OCI-LY3 (cell line): ENCODE measurements around the gene LRFN4.

Source experiments
- CTCF ChIP-seq: fragments of 200-600, 300-600 bp; sonication (generic); IDR thresholded peaks from 2 replicates; pipeline ENCODE4 v1.5.1; 2014; ENCODE audit warnings: antibody characterized with exemption, low read length, low read depth
- EZH2phosphoT487 ChIP-seq: fragments of 200-600 bp; shearing (Covaris generic); IDR thresholded peaks from 2 replicates; pipeline ENCODE4 v1.6.1; 2018; ENCODE audit warnings: antibody characterized with exemption, mixed run types, low read depth

DNA sequence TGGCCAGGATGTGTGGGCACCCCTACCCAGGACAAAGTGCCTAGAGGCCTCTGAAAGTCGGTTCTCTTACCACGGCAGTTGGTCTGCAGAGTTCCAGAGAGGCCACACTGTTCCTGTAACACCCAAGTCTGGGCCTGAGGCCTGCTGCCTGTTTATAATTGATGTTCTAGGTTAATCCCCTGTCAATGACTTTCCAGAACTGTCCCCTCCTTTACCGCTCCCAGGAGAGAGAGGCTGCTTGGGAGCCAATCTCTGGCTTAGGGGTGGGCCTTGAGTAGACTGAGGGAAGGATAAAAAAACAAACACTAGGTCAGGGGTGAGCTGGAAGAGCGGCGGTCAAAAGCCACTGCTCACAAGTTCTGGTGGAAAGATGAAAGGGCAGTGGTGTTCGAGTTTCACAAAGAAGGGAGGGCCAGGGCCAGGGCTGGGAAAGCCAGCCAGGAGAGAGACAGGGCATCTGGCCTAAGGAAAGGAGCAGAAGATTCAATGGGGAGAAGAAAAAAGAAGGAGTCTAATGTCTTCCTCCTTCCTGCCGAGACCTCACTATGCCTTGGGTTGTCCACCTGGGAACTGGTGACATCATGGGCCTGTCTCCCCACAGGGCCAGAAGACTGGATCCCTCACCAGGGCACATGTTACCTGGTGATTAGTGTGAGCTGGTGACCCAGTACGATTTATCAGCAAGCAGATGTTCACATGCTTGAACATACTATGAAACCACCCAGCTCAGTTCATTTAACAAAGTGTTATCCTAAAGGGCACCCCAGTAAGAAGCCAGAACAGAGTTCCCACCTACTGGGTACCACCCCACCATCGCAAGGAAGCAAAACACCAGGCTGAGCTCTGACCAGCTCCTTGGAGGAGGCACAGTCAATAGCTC lies 51.1 kb downstream of the LRFN4 start:
- TF ChIP-seq CTCF: no peak
- no peak for TF ChIP-seq EZH2phosphoT487
